H1 (cell line): ENCODE results near the gene HAGH. TPM values are rescaled to one million over a fixed set of nuclear protein-coding genes. Genes with fewer than 3 reads are reported as not detected.

Experiments used
- CTCF ChIA-PET: fragments of 300-600 bp; sonication (Branson Sonifier 250); formaldehyde crosslinking; loops from one replicate; lab custom pipeline; 2021; ENCODE audit not compliant: partially characterized antibody; lab: Charles Lee
- POLR2A ChIA-PET: fragments of 300-600 bp; sonication (Branson Sonifier 250); formaldehyde crosslinking; loops from one replicate; lab custom pipeline; 2021; ENCODE audit warnings: inconsistent platforms; ENCODE audit not compliant: partially characterized antibody; lab: Charles Lee
- DNase-seq, 2 experiments: peaks; one replicate each; pipeline versions ENCODE4 v3.0.0 to v3.0.0-alpha.2; 2010 to 2022; ENCODE audit warnings: low spot score in 2 of 2, low read depth in 1 of 2, mixed read lengths in 1 of 2
- FAIRE-seq: peaks from 2 replicates; lab custom pipeline; 2011; peaks lifted over from hg19 to GRCh38; lab: Jason Lieb, UNC
- H2AFZ ChIP-seq: 2 replicates; pipeline ENCODE4 v1.8.1; 2012; ENCODE audit warnings: low read length, inconsistent platforms
- H2AK5ac ChIP-seq: 2 replicates; pipeline ENCODE4 v1.6.1; 2013; ENCODE audit warnings: low read depth, low read length
- H2BK120ac ChIP-seq: replicated peaks from 2 replicates; pipeline ENCODE3; 2013; ENCODE audit warnings: low read depth, low read length, inconsistent platforms
- H2BK12ac ChIP-seq: 2 replicates; pipeline ENCODE4 v1.6.1; 2013; ENCODE audit warnings: low read depth, low read length
- H2BK15ac ChIP-seq: 2 replicates; pipeline ENCODE4 v1.6.1; 2013; ENCODE audit warnings: low read length
- H2BK20ac ChIP-seq: 2 replicates; pipeline ENCODE4 v1.6.1; 2013; ENCODE audit warnings: low read length
- H2BK5ac ChIP-seq: 2 replicates; pipeline ENCODE4 v1.6.1; 2013; ENCODE audit warnings: low read depth, low read length
- H3K14ac ChIP-seq: 2 replicates; pipeline ENCODE4 v1.6.1; 2013; ENCODE audit warnings: inconsistent platforms; ENCODE audit not compliant: insufficient read length
- H3K18ac ChIP-seq: 2 replicates; pipeline ENCODE4 v1.6.1; 2013; ENCODE audit warnings: low read length; ENCODE audit errors: extremely low read depth
- H3K23ac ChIP-seq: 2 replicates; pipeline ENCODE4 v1.6.1; 2013; ENCODE audit warnings: inconsistent platforms; ENCODE audit not compliant: insufficient read length
- H3K23me2 ChIP-seq: 2 replicates; pipeline ENCODE4 v1.6.1; 2013; ENCODE audit warnings: low read depth, low read length
- H3K27ac ChIP-seq: 2 replicates; pipeline ENCODE4 v1.6.1; 2011; ENCODE audit warnings: low read depth, low read length, inconsistent platforms
- H3K27me3 ChIP-seq, 4 experiments: replicated peaks in 1 of 4; 1 replicate in 1 of 4; 2 replicates in 3 of 4; pipeline versions ENCODE4 v1.6.1 to v1.8.1; 2011 to 2013; ENCODE audit warnings: low read length in 3 of 4, mild to moderate bottlenecking in 3 of 4, inconsistent platforms in 2 of 4, mixed read lengths in 2 of 4, moderate library complexity in 1 of 4; ENCODE audit not compliant: control insufficient read depth in 3 of 4, insufficient read depth in 3 of 4; ENCODE audit errors: extremely low read depth in 1 of 4
- H3K36me3 ChIP-seq, 4 experiments: 2 replicates each; pipeline versions ENCODE4 v1.6.1 to v1.8.1; 2011 to 2013; ENCODE audit warnings: mild to moderate bottlenecking in 4 of 4, low read length in 3 of 4, moderate library complexity in 2 of 4, control low read depth in 1 of 4, inconsistent platforms in 1 of 4; ENCODE audit not compliant: insufficient read depth in 4 of 4, control insufficient read depth in 2 of 4
- H3K4ac ChIP-seq: replicated peaks from 2 replicates; pipeline ENCODE3; 2013; ENCODE audit warnings: low read length, low read depth, mixed read lengths, inconsistent platforms; ENCODE audit not compliant: insufficient read length
- H3K4me1 ChIP-seq, 4 experiments: replicated peaks in 1 of 4; 1 replicate in 1 of 4; 2 replicates in 3 of 4; pipeline versions ENCODE4 v1.6.1 to v1.8.1; 2011 to 2013; ENCODE audit warnings: low read length in 3 of 4, inconsistent platforms in 2 of 4, mixed read lengths in 1 of 4; ENCODE audit not compliant: insufficient read depth in 4 of 4, control insufficient read depth in 3 of 4
- H3K4me2 ChIP-seq, 2 experiments: 2 replicates each; pipeline versions ENCODE4 v1.6.1 to v1.8.1; 2011 to 2013; ENCODE audit warnings: low read depth in 2 of 2, low read length in 2 of 2, control low read depth in 1 of 2, inconsistent platforms in 1 of 2, mild to moderate bottlenecking in 1 of 2; ENCODE audit not compliant: insufficient read depth in 1 of 2
- H3K4me3 ChIP-seq, 4 experiments: fragments of 200-600, 300-600 bp in 1 of 4; sonication (generic), shearing (Covaris generic), sonication (Bioruptor Twin) in 1 of 4; 2 replicates each; pipeline versions ENCODE4 v1.5.1 to v1.8.1; 2011 to 2016; ENCODE audit warnings: low read length in 4 of 4, low read depth in 3 of 4, control low read depth in 2 of 4, inconsistent platforms in 2 of 4, mild to moderate bottlenecking in 2 of 4, mixed read lengths in 1 of 4, moderate library complexity in 1 of 4; ENCODE audit not compliant: insufficient read depth in 2 of 4; ENCODE audit errors: extremely low read depth in 1 of 4
- H3K56ac ChIP-seq: replicated peaks from 2 replicates; pipeline ENCODE3; 2013; ENCODE audit warnings: low read depth, mild to moderate bottlenecking, mixed read lengths, low read length, inconsistent platforms; ENCODE audit not compliant: insufficient read length
- H3K79me1 ChIP-seq: 2 replicates; pipeline ENCODE4 v1.6.1; 2013; ENCODE audit warnings: low read depth, low read length, control low read depth
- H3K79me2 ChIP-seq, 2 experiments: 2 replicates each; pipeline versions ENCODE4 v1.6.1 to v1.8.1; 2012 to 2013; ENCODE audit warnings: low read length in 2 of 2, mild to moderate bottlenecking in 2 of 2, inconsistent platforms in 1 of 2; ENCODE audit not compliant: insufficient read depth in 2 of 2, control insufficient read depth in 1 of 2
- H3K9ac ChIP-seq, 4 experiments: replicated peaks in 1 of 4; 1 replicate in 1 of 4; 2 replicates in 3 of 4; pipeline versions ENCODE4 v1.6.1 to v1.8.1; 2011 to 2013; ENCODE audit warnings: low read depth in 3 of 4, low read length in 3 of 4, control low read depth in 2 of 4, mild to moderate bottlenecking in 2 of 4, moderate library complexity in 2 of 4, inconsistent platforms in 1 of 4; ENCODE audit errors: extremely low read depth in 1 of 4
- H3K9me3 ChIP-seq, 2 experiments: 2 replicates each; pipeline versions ENCODE4 v1.6.1 to v1.8.1; 2012 to 2013; ENCODE audit warnings: mild to moderate bottlenecking in 2 of 2, moderate library complexity in 2 of 2, control low read depth in 1 of 2, inconsistent platforms in 1 of 2, low read depth in 1 of 2, low read length in 1 of 2, mixed read lengths in 1 of 2; ENCODE audit not compliant: insufficient read depth in 2 of 2
- H4K20me1 ChIP-seq, 2 experiments: replicated peaks in 1 of 2; 2 replicates each; pipeline versions ENCODE3 to v1.8.1; 2011 to 2013; ENCODE audit warnings: inconsistent platforms in 2 of 2, low read length in 2 of 2, mild to moderate bottlenecking in 1 of 2; ENCODE audit not compliant: insufficient read depth in 2 of 2, control insufficient read depth in 1 of 2
- H4K5ac ChIP-seq: 2 replicates; pipeline ENCODE4 v1.6.1; 2013; ENCODE audit warnings: low read length, low read depth, mixed read lengths, inconsistent platforms; ENCODE audit not compliant: insufficient read length
- H4K8ac ChIP-seq: 2 replicates; pipeline ENCODE4 v1.8.0; 2013; ENCODE audit warnings: mild to moderate bottlenecking, moderate library complexity, low read length, inconsistent platforms; ENCODE audit not compliant: insufficient read depth; ENCODE audit errors: extremely low read depth
- H4K91ac ChIP-seq: replicated peaks from 2 replicates; pipeline ENCODE3; 2013; ENCODE audit warnings: low read length, mixed read lengths, inconsistent platforms; ENCODE audit not compliant: insufficient read length
- CBX5 ChIP-seq: fragments of 300-800, 300-1000 bp; sonication (generic); IDR thresholded peaks from 2 replicates; pipeline ENCODE4 v1.7.1; 2016; ENCODE audit warnings: antibody characterized with exemption, low read length, low read depth
- CHD2 ChIP-seq: IDR thresholded peaks from 2 replicates; pipeline ENCODE4 v1.6.1; 2012; ENCODE audit warnings: low read length, improper control_type of control experiment
- EP300 ChIP-seq, 2 experiments: IDR thresholded peaks; 1 replicate in 1 of 2; 2 replicates in 1 of 2; pipeline ENCODE4 v1.6.1; 2011 to 2012; ENCODE audit warnings: low read depth in 2 of 2, low read length in 2 of 2, mild to moderate bottlenecking in 2 of 2, borderline replicate concordance in 1 of 2, inconsistent platforms in 1 of 2, moderate library complexity in 1 of 2
- JUN ChIP-seq: IDR thresholded peaks from 2 replicates; pipeline ENCODE4 v1.6.1; 2011; ENCODE audit warnings: low read depth, mild to moderate bottlenecking, improper control_type of control experiment, low read length
- KDM4A ChIP-seq: IDR thresholded peaks from one replicate; pipeline ENCODE4 v1.7.1; 2012; ENCODE audit warnings: low read depth, mild to moderate bottlenecking, moderate library complexity, low read length, inconsistent platforms; ENCODE audit not compliant: severe bottlenecking
- MAFK ChIP-seq: IDR thresholded peaks from 2 replicates; pipeline ENCODE4 v1.6.1; 2012; ENCODE audit warnings: low read depth, mild to moderate bottlenecking, improper control_type of control experiment, low read length
- NRF1 ChIP-seq: IDR thresholded peaks from 2 replicates; pipeline ENCODE4 v1.6.1; 2011; ENCODE audit warnings: mild to moderate bottlenecking, low read depth, low read length, improper control_type of control experiment
- PHF8 ChIP-seq: fragments of 200-600 bp; sonication (generic); conservative IDR thresholded peaks from 2 replicates; pipeline ENCODE4 v1.7.1; 2012; ENCODE audit warnings: low read depth, mild to moderate bottlenecking, inconsistent platforms, low read length, moderate library complexity
- POLR2A ChIP-seq, 2 experiments: IDR thresholded peaks; 1 replicate in 1 of 2; 2 replicates in 1 of 2; pipeline ENCODE4 v1.6.1; 2011; ENCODE audit warnings: low read depth in 2 of 2, low read length in 2 of 2, mild to moderate bottlenecking in 2 of 2; ENCODE audit errors: control extremely low read depth in 1 of 2
- POLR2AphosphoS5 ChIP-seq: IDR thresholded peaks from 2 replicates; pipeline ENCODE4 v1.6.1; 2011; ENCODE audit warnings: low read depth, low read length
- RBBP5 ChIP-seq: IDR thresholded peaks from 2 replicates; pipeline ENCODE4 v1.7.1; 2012; ENCODE audit warnings: low read depth, mild to moderate bottlenecking, inconsistent platforms, low read length, moderate library complexity, borderline replicate concordance
- WGBS, 2 experiments: shearing (Covaris generic) in 1 of 2; methylation state at CpG; one replicate each; pipeline versions ENCODE4 v1.1.6 to v1.1.7; 2013 to 2015; ENCODE audit warnings: low lambda C conversion rate in 2 of 2, mixed read lengths in 2 of 2, inconsistent platforms in 1 of 2, low coverage in 1 of 2, missing lambda C conversion rate in 1 of 2; ENCODE audit not compliant: insufficient replicate concordance in 2 of 2, insufficient coverage in 1 of 2, insufficient read length in 1 of 2; ENCODE audit errors: extremely low coverage in 1 of 2, missing lambda C conversion rate in 1 of 2; 5-methylcytosine and 5-hydroxymethylcytosine counted together
- polyA plus RNA-seq, 7 experiments: library from polyadenylated mRNA; depleted of rRNA in 3 of 7; stranded (reverse) in 5 of 7; unstranded in 2 of 7; fragments of >200 nt in 5 of 7; fragments of 200-250 nt in 2 of 7; gene quantifications; 1 replicate in 5 of 7; 2 replicates in 1 of 7; 4 replicates in 1 of 7; pipeline versions ENCODE4 v1.2.1 to v1.2.3, GENCODE V29; 2011 to 2013; ENCODE audit warnings: missing spikeins in 2 of 7, mixed read lengths in 2 of 7
- total RNA-seq: library from RNA; stranded (reverse); fragmentation: NEBNext Ultra II Directional; extraction: Animal tissue kit (Norgen Biotek cat#: 25700); gene quantifications from 2 replicates; pipeline ENCODE4 v1.2.1, GENCODE V29; 2021

The HAGH gene
- total and polyA plus RNA-seq, 2 of the 8 experiments (the other 6 are each of a cell fraction or from before 2014, with no cell fraction given) = 28.7 to 40.6 TPM

GRCh38 chr16:1777375-1778199 lies 49.0 kb downstream of the HAGH start:
- ChIA-PET POLR2A (interaction anchor here (1.0 to 12.0 kb wide), 6 partner anchors 9 to 378 kb away, joined by 3 to 246 read pairs (median 4); partner anchors contain the start of genes EME2, GFER, IGFALS and MRPS34), CTCF (interaction anchor here (0.6 to 0.9 kb wide), 4 partner anchors 13 to 413 kb away, joined by 3 read pairs; no protein-coding TSS in a partner anchor)
- Histone ChIP-seq H3K36me3 (peaks cover 0 to 23% (median 9%) of the 10 kb centered on the region in 4 experiments; a peak in 5 of 8 replicates), H3K79me1 (peaks cover 9% of the 10 kb centered on the region), H2AK5ac (no peak overlapping the region), H3K23me2 (peaks cover 4% of the 10 kb centered on the region), H3K4me3 (no peak overlapping the region), H3K27me3 (no peaks in the 10 kb centered on the region), H4K8ac (no peak overlapping the region; the same call in 1 of the 2 replicates), H4K5ac (no peak overlapping the region), H3K9ac (no peak overlapping the region), H2BK120ac (no peak overlapping the region), H3K79me2 (peaks cover 0 to 8% of the 10 kb centered on the region in 2 experiments; a peak in 1 of 4 replicates), H3K4ac (no peak overlapping the region), H4K91ac (no peak overlapping the region), H3K14ac (no peak overlapping the region), H4K20me1 (peaks cover 0 to 33% of the 10 kb centered on the region in 2 experiments), H2BK5ac (no peak overlapping the region), H3K18ac (no peak overlapping the region), H3K56ac (no peak overlapping the region), H3K4me2 (no peak overlapping the region), H2AFZ (no peak overlapping the region), H2BK12ac (no peak overlapping the region), H3K9me3 (no peaks in the 10 kb centered on the region), H2BK20ac (no peak overlapping the region), H3K4me1 (peaks cover 0 to 10% (median 5%) of the 10 kb centered on the region in 4 experiments; a peak in 5 of 7 replicates), H3K27ac (no peak overlapping the region), H3K23ac (no peak overlapping the region), H2BK15ac (no peak overlapping the region)
- WGBS, 2 experiments = 85% methylated on average over 29 of the region's 36 CpGs; no CpG with 5 or more reads in 1 of the 2 experiments
- DNase-seq = no peak
- FAIRE-seq = no peak
- no peak for TF ChIP-seq MAFK
- TF ChIP-seq NRF1 = no peak
- no peak for TF ChIP-seq PHF8
- TF ChIP-seq RBBP5 = no peak
- TF ChIP-seq POLR2AphosphoS5 = peak; percentile 4; the same call in 1 of the 2 replicates
- TF ChIP-seq CBX5 = no peak
- no peak for TF ChIP-seq JUN
- TF ChIP-seq EP300 (IDR thresholded peaks at IDR 0.05; ENCODE audit: borderline replicate concordance in 1 of 2, low read depth in 2 of 2, low read length in 2 of 2) = no peak
- TF ChIP-seq POLR2A (IDR thresholded peaks at IDR 0.05; ENCODE audit: control extremely low read depth in 1 of 2, low read depth in 2 of 2, low read length in 2 of 2) = peak in 1 of 2 experiments; percentile 43; a peak in 1 of 3 replicates
- no peak for TF ChIP-seq CHD2
- no peak for TF ChIP-seq KDM4A
